ENCODE data around the gene PPIP5K1.

Gene PPIP5K1

DNA sequence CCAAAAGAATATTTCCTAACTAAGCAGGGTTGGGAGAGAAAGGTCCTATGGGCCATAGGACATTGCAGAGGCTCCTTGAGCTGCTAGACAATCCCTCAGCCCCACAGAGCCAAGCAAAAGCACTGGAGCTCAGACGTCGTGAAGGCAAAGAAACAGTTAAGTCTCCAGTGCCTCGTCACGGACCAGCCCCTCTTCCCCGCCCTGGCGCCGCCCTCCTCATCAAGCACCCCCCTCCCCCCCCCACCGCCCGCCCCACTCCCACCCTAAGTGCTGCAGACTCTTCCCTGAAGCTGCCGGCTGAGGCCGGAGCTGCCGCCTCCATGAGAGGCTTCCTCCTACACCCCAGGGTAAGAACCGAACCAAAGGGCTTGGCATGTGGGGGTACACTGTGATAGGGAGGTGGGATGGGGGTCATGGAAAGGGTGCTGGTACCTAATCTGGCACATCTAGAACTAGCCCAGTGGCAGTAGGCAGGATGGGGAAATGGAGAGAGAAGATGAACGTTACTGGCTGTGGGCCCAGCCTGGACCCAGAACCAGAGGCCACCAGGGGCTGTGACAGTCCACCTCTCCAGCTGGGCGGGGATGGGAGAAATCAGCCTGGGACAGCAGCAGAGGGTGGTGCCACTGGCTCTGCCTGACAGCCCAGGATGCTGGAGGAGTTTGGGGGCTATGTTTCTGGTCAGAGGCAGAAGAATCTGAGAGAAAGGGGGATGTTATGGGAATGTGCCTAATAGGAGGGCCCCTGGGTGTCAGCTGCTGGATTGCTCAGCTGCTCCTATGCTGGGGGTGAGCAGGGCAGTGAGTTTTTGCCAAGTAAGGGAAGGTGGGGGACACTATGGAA, 72.4 kb downstream of the PPIP5K1 start, which contains the start of gene MAP1A:
MAP1A (plus strand) TSS at position 255 of the 843 bp plus-strand sequence. CDS start 3,866 bp downstream, outside the sequence.
- no peak for DNase-seq (ENCODE audit: low read depth)

DNA sequence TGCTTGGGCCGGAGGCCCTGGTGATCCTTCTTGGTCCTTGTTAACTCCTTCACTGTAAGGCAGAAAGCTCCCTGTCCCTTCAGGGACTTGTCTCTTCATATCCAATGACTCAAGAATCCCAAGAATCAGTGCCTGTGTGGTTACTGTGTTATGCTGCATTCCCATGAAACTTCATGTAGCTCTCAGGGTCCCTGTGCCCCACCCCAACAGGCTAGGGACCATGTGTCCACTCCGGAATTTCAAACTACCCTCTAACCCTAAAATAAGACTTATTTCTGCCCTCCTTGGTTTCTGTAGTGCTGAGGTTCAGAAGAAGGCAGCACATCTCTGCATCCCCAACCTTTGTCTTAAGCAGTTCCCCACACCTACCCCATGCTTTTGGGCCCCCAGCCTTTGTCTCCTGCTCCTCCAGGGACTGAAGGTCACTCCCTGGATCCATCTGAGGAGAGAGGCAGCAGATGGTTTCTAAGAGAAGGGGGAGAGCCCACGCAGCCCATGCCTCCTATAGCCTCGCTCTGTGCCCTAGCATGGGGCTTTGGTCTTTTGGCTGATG, 73.1 kb downstream of the PPIP5K1 start:
- no peak for DNase-seq (ENCODE audit: low read depth)

DNA sequence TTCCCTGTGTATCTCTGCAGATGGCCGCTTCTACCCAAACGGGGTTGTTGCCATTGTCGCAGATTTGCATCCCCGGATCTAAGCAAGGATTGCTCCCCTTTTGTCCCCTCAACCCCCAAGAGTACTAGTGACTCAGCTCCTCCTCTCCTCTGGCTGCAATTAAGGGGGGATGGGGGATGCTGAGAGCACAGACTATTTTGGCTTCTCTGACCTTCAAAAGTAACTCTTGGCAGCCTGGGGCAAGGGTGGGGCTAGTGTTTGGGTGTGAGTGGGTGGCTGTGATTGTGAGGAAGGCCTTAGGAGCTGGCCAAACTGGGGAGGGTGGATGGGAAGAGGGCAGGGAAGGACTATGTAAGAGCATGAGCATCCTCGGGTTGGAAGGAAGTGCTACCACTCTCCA, 73.8 kb downstream of the PPIP5K1 start:
- DNase-seq (ENCODE audit: low read depth), result peak; percentile 61

DNA sequence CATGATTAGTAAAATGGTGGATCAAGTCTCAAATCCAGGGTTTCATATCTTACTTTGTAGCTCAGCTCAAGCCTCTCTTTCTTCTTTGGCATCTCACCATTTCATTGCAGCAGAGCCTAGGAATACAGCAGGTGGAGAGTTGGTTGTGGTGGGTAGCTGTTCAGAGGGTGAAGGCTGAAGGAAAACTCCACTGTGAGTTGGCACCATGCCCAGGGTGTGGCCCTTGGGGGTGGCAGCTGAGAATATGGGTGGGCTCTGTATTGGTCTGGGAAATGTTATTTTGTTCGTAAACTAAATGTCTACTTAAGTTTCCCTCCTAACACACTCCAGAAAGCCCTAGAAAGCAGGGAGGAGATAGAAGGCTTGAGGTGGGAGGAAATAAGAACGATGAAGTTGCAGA, 74.3 kb downstream of the PPIP5K1 start:
- DNase-seq (ENCODE audit: low read depth), result no peak

DNA sequence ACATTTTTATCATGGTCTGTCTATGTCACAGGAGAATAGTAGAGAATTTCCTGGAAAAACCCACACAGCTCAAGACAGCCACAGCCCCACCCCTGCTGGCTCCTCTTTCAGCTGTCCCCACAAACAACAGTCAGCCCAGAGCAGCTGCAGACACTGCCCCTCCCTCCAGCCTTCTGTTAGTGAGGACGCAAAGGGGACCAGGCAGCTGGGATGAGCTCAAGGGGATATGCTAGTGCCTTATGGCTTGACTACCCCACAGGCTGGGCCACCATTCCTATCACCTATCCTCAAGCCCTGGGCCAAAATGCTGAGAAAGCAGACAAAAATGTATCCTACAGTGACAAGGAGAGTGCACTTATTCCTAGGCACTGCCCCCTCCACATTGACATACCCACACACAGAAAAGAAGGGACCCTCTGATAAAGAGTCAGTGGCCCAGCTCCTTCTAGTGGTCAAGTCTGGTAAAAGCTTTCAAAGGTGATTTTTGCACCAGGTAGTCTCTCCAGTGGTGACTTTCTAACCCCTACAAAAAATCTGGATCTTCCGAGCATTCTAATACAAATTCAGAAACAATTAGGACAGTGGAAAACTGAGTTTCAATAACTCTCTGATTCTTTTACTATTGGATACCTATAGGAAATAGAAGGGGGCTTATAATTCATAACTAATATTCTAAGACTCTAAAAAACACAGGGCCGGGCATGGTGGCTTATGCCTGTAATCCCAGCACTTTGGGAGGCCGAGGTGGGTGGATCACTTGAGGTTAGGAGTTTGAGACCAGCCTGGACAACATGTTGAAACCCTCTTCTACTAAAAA, 75.6 kb downstream of the PPIP5K1 start:
- DNase-seq (ENCODE audit: low read depth), result no peak

DNA sequence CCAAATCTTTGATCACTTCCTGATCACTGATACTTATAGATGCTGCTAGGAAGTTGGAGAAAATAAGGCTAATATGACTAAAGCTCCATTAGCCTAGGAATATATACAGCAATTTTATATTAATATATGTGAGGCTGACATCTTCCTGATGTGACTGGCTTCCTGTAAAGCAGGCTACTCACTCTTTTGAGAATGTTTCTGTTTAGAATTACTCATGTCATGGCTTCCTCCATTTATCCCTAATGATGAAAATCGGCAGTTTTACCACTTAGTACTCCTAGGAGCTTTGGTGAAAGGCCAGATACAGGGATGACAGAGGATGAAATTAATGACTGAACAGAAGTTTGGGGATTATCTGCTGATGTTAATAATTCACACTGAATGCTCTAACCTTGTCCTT, 76.5 kb downstream of the PPIP5K1 start:
- DNase-seq (ENCODE audit: low read depth), result no peak

DNA sequence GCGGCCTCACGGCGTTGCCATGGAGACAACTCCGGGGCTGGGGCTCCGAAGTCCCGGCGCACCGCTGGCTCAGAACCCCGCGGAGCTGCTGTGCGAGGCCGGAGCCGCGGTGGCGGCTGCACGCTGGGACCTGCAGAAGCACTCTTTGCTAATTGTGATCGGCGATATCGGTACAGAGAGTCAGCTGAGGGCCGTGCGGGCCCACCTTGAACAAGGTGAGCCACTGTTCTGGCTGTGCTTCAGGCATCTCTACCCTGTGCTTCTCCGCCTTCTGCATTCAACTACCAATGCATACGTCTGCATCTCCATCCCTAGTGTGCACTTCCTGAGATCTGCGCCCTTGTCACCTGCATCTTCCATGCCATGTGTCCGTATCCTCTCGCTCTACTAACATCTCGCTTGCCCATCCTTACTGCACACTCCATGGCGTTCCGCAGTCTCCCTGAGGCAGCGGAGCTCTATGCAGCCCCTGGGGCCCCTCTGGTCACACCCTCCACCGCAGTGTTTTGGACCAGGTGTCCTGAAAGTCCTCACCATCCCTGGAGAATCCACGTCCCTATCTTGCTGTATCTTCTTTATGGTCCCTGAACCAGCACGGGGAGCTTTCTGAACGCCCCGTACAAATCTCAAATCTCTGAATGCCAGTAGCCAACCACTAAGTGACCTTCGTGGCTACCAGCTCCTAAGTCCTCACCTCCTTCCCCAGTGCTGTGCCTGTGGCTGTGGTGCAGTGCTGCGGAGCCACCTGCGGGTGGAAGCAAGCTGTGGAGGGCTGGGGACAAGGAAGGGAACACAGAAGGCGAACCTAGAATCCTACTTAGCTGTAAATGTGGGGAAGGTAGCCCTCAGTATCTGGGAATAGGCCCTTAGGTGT, 78.8 kb downstream of the PPIP5K1 start:
- no peak for DNase-seq (ENCODE audit: low read depth)

DNA sequence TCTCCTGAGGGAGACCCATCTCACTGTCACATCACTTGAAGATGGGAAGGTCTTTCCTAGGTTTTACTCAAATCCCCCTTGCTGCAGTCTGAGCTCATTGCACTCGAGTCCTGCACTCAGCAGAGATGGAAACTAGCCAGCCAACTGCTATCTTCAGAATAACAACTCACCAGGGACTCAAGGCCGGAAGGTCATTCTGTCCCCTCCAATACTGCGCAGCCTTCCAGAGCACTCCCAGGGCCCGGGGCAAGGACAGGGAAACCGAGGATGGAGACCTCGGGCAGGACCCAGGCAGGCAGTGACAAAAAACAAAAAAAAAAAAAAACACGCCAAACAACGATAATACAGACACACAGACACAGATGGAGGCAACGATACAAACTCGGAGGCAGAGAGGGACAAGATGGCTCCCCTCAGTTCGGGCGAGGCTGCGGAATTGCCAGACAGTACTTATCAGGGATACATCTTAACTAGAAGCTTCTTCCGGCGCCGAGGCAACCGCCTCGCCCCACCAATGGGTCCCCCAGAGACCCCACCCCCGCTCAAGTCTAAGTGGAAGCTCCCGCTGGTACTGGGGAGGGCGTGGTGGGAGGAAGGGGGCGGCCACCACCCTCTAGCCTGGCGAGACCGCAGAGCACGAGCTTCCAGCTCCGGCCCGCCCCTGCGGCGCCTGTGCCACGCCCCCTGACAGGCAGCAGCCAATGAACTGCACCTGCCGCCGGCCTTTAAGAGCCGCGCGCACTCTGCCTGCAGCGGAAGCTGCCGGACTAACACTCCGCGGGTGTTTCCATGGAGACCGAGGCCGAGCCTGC, 79.6 kb downstream of the PPIP5K1 start:
- peak; percentile 78 for DNase-seq (ENCODE audit: low read depth)

DNA sequence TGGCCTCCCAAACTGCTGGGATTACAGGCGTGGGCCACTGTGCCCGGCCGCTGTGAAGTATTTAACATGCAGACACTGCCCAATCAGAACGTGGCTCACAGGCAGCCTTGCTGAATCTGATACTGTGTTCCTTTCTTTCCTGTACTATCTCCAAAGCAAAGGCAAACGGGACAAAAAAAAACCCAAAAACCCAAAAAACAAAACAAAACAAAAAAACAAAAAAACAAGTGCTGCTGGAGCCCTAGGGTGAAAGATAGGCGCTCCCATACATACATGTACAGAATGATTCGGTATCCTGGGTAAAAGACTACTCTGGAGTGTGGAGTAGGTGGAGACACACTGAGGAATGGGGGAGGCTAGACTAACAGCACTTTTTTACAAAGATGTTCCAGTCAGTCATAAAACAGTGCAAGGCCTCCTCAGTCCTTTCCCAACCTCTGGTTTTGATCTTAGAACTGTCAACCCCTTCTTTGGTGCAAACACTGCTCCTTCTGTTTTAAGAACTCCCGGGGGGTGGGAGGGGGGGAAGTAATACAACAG, 80.3 kb downstream of the PPIP5K1 start:
- DNase-seq (ENCODE audit: low read depth), result no peak

DNA sequence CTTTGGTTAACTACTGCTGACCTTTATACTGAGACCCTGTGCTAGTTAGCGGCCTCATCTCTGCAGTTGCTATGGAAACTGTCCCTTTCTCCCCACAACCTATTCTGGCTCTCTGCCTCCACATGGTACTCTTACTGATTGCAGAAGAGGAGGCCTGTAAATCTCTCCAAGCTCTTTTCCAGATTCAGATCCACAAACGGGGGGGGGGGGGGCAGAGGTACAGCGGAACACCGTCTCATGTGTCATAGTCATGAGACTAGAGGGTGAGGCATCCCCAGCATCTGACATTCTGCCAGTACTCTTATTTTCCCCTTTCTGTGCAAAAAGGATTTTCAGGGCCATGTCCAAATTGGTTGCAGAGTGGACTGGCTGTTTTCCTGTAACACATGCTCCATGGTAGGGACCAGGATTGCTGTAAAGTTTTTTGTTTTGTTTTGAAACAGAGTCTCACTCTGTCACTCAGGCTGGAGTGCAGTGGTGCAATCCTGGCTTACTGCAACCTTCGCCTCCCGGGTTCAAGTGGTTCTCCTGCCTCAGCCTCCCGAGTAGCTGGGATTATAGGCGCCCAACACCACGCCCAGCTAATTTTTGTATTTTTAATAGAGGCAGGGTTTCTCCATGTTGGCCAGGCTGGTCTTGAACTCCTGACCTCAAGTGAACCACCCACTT, 80.9 kb downstream of the PPIP5K1 start:
- no peak for DNase-seq (ENCODE audit: low read depth)

DNA sequence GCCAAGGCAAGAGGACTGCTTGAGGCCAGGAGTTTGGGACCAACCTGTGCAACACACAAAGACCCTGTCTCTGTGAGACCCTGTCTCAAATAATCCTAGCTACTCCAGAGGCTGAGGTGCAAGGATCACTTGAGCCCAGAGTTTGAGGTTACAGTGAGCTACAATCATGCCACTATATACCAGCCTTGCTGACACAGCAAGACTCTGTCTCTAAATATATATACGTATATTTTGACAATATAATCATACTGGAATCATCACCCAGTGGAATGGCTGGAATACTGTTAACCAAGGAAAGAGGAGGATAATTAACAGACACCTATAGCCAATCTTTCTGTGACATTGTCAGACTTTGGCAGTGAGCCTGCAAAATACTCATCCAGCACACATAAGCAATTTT, 81.6 kb downstream of the PPIP5K1 start:
- DNase-seq (ENCODE audit: low read depth), result no peak

DNA sequence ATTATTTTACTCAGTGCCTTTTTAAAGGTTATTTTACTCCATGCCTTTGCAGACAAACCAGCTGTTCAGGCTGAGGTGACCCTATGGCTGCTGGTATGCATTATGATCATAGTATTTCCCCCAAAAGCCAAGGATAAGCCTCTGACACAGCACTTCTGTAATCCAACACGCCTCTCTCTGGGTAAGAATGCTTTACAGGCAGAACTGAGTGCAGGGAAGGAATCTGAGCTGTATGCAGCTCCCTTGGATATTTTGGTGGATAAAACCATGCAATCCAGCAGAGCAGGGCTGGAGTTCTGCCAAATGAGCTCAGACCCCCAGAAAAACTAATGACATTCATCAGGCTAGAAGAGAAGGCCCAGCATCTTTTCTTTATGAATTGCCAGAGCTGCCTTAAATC, 84.3 kb downstream of the PPIP5K1 start:
- DNase-seq (ENCODE audit: low read depth), result no peak

DNA sequence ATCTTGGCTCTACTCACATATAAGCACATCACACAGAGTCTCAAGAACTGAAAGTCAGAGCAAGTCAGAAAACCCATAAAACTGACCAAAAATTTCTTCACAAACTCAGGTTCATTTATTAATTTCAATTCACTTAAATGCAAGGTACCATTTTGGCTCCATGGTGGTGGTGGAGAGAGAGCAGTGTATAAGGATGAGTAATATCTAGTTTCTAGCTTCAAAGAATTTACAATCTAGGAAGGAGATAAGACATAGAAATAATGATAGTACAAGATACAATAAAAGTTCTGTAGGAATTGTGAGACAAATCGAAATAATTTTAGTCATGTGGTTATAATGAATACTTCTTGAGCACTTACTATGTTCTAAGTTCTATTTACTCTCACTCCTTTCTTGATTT, 90.4 kb downstream of the PPIP5K1 start:
- DNase-seq (ENCODE audit: low read depth), result no peak

DNA sequence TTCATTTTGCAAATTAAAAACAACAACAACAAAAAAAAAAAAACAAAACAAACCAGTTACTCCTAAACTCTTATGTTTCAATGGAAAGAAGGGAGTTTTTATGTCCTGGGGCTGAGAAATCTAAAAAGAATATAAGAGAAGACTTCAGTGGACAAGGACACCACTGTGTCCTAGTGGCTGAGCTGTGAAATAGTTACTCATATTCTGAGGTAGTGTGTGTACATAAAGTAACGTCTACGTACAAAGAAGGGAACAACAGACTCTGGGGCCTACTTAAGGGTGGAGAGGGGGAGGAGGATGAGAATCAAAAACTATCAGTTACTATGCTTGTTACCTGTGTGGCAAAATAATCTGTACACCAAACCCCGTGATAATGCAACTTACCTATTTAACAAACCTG, 91.0 kb downstream of the PPIP5K1 start:
- DNase-seq (ENCODE audit: low read depth), result no peak

DNA sequence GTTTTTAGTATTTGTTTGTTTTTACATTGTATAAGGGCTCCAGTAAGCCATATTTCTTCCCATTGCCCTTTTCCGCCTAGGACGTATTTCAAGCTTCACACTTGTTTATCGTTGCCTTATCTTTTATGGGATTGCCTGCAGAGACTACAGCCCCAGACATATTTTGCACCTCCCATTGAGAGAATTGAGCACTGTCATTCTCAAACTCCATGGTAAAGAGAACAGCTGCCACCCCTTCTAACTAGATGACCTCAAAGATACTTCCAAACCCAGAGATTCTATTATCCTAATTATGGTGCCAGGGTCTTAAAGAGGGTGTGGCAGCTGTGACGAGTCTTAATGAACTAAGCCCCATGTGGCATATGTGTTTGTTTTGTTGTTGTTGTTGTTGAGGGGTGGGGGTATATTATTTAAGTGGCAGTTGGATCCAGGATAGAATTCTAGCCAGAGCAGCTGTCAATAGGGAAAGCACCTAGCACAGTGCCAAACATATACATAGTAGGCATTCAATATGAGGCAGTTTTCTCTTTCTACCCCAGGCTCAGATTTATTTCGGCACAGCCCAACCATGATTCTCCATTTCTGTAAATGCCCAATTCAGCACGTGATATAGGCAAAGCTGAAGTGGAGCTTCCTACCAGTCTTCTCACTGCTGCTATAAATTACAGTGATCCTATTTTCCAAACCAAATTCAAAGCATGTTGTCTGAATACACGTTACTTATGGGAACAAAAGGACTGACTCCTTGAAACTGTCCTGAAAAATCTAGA, 96.1 kb downstream of the PPIP5K1 start:
- no peak for DNase-seq (ENCODE audit: low read depth)

DNA sequence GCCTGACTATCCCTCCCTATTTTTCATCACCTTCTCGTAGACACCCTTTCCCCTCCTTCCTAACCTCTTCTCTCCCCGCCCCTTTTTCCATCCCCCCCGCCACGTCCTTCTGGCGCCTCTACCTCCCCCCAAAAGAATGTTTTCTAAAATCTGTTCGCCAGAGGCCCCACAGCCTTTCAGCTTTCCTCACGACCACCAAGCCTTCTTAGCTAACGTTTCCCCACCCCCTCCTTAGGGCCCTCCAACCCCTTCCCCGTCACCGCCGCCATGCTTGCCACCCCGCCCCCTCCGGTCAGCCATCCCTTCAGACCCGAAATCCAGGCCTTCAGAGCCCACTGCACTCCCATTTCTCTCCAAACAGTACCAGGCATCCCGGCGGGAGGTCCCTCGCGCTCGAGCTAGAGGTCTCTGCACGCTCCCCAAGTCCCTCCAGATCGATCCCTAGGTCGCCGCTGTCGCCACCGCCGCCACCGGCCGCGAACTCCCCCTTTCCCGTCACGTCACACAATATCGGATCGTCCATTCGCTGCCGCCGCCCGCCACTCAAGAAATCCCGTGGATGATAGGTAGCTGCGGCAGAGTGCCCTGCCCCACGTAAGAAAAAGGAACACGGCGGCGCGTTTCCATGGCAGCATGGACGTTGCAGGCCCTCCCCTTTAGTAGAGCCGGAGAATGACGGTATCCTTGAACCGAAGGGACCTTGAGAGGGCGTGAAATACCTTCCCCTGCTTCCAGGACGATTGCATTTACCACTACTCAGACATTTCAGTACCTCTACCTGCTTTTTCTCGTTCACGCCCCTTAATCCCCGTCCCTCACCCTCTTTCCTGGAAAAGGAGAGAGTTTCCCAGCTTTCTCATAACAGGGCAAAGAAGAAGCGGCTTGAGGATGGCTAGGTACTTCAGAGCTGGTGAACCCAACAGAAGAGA, 97.1 kb downstream of the PPIP5K1 start, which contains the start of gene TP53BP1:
TP53BP1 (minus strand) TSS at position 484 of the 929 bp plus-strand sequence; CDS start at position 371, 113 bp downstream.
- DNase-seq (ENCODE audit: low read depth), result peak; percentile 74

DNA sequence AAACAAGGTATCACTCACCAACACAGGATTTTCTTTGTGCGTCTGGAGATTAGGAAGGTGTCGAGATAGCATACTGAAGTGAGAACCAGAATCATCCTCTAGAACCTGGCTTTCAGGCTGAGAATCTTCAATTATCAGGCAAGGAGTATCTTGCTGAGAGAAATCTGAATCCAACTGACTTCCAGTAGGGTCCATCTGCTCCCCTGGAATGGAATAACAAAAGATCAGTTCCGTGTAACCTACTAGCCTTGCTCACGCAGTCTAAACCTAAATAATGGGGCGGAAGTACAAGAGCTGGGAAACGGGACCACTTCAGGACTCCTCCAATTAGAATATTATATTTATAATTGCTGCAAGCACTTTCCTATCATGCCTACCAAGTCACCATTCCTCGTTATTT, 97.7 kb downstream of the PPIP5K1 start:
- no peak for DNase-seq (ENCODE audit: low read depth)

DNA sequence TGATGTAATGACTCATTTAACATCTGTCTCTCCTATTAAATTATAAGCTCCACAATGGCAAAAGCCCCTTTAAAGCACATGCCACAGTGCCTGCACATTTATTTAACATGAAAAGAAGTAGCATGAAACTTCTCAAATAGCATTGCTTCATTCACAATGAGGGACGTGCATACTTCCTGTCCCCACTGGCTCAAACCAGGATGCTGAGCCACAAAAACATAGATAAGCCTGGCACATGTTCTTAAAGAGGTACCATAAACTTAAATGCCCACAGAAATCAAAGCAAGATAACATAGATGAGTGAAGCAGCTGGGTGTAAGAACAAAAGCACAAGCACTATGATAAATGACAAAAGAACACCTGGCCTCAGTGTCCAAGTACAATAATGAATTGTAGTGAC, 100.8 kb downstream of the PPIP5K1 start:
- no peak for DNase-seq (ENCODE audit: low read depth)

Data from GM04503 (cell line).